Astrocyte of the spinal cord (primary cell): ENCODE measurements around the gene GALNT17.

ENCODE experiments used
- DNase-seq: peaks from one replicate; pipeline ENCODE4 v3.0.0; 2011; ENCODE audit warnings: low read depth, low spot score
- H3K4me3 ChIP-seq: 2 replicates; pipeline ENCODE4 v1.5.1; 2011; ENCODE audit warnings: low read depth, mild to moderate bottlenecking, low read length, moderate library complexity
- CTCF ChIP-seq: IDR thresholded peaks from 2 replicates; pipeline ENCODE4 v1.5.1; 2012; ENCODE audit warnings: low read depth, mild to moderate bottlenecking, low read length, inconsistent platforms
- in situ Hi-C: cut with HindIII; loops from 2 replicates; pipeline ENCODE4 v1.10.0; 2017; ENCODE audit warnings: low sequenced_read_pairs

The GALNT17 gene

GRCh38 chr7:71221049-71221448 lies 89.1 kb downstream of the GALNT17 start:
- H3K4me3 ChIP-seq = no peak overlapping the region
- no peak for TF ChIP-seq CTCF
- no peak for DNase-seq
- in situ Hi-C loops = no loop called here

GRCh38 chr7:71221549-71221948 lies 89.6 kb downstream of the GALNT17 start:
- in situ Hi-C loops = no loop called here
- DNase-seq = no peak
- H3K4me3 ChIP-seq = no peak overlapping the region
- no peak for TF ChIP-seq CTCF

- in situ Hi-C loops = no loop called here
- H3K4me3 ChIP-seq = no peak overlapping the region
- no peak for DNase-seq
- no peak for TF ChIP-seq CTCF
These were observed 95.2 kb downstream of the GALNT17 start for GRCh38 chr7:71227126-71227525.

GRCh38 chr7:71229148-71229547 lies 97.2 kb downstream of the GALNT17 start:
- no peak for DNase-seq
- no peak overlapping the region for H3K4me3 ChIP-seq
- in situ Hi-C loops = no loop called here
- no peak for TF ChIP-seq CTCF

GRCh38 chr7:71229699-71230098 lies 97.8 kb downstream of the GALNT17 start:
- no peak for DNase-seq
- TF ChIP-seq CTCF = no peak
- H3K4me3 ChIP-seq = no peak overlapping the region
- in situ Hi-C loops = no loop called here

GRCh38 chr7:71235253-71235652 lies 103.3 kb downstream of the GALNT17 start:
- no peak for TF ChIP-seq CTCF
- in situ Hi-C loops = no loop called here
- H3K4me3 ChIP-seq = no peak overlapping the region
- DNase-seq = no peak
